ENCODE data around the gene HECTD4.

Gene HECTD4

DNA sequence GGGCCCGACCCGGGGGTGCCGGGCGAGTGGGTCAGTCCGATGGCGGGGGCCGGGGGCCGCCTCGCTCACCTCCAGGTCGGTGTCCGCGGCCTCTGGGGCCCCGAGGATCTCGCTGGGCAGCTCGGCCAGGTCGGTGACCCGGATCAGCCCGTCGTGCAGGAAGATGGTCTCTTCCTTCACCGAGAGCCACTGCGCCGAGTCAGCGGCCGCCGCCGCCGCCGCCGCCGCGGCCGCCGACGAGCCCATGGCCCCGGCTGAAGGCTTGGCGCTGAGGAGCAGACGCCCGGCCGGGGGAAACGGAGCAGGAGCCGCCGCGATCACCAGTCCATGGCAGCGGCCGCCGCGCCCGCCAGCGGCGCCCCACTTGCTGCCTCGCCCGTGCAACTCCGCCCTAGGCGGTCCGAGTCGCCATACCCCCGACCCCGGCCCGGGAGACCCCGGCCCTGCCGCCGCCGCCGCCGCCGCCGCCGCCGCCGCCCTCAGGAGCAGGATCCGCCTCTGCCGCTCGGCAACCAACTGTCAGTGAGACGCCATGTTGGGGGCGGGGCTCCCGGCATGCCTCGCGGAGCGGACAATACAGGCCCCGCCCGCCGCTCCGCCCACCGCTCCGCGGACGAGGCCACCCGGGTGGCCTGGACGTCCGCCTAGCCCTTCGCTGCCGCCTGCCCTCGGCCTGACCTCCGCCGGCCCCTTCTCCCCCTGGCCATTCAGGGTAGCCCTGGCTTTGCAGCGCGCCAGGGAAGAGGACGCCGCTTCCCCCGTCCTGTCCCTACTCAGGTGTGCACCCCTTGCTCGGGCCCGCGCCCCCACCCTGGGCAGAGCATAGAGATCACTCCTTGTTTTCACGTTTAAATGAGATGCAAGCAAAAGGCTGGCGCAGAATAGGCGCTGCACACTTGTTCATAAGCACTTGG is at the start of gene HECTD4:
Gene HECTD4, minus strand, starts transcription at position 549 of the 914 bp plus-strand sequence. Its CDS starts 303 bp downstream, at position 246.
- Histone ChIP-seq H3K4me3 (ENCODE audit: low read length) (peak within 1 kb of the TSS; percentile 62), H3K36me3 (ENCODE audit: control insufficient read depth, insufficient read depth, low read length) (no peaks in the 10 kb centered on the region), H3K27me3 (ENCODE audit: control insufficient read depth, insufficient read depth, low read length) (no peaks in the 10 kb centered on the region), H3K9ac (ENCODE audit: low read length) (peak within 1 kb of the TSS; percentile 85), H3K4me1 (ENCODE audit: control insufficient read depth, insufficient read depth, low read length) (peaks cover 6% of the 10 kb centered on the region), H3K9me3 (ENCODE audit: control insufficient read depth, low read length) (no peaks in the 10 kb centered on the region)

DNA sequence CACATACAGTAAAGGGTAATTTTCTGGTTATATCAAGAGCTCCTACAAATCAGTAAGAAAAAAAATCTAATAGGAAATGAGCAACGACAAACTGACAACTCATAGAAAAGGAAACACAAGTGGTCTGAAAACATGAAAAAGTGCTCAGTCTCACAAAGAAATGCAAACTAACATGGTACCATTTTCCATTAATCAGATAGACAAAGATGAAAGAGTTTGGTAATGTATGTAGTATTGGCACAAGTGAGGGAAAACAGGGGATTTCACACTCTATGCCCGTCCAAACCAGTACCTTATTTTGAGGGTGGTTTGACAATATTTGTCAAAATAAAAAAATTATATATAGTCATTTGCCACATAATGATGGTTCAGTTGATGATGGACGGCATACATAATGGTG is 49.7 kb upstream of the HECTD4 start:
- Histone ChIP-seq H3K4me3 (ENCODE audit: low read length) (no peak overlapping the region), H3K4me1 (ENCODE audit: control insufficient read depth, insufficient read depth, low read length) (no peaks in the 10 kb centered on the region), H3K9ac (ENCODE audit: low read length) (no peak overlapping the region), H3K36me3 (ENCODE audit: control insufficient read depth, insufficient read depth, low read length) (no peaks in the 10 kb centered on the region), H3K27me3 (ENCODE audit: control insufficient read depth, insufficient read depth, low read length) (no peaks in the 10 kb centered on the region), H3K9me3 (ENCODE audit: control insufficient read depth, low read length) (no peaks in the 10 kb centered on the region)

DNA sequence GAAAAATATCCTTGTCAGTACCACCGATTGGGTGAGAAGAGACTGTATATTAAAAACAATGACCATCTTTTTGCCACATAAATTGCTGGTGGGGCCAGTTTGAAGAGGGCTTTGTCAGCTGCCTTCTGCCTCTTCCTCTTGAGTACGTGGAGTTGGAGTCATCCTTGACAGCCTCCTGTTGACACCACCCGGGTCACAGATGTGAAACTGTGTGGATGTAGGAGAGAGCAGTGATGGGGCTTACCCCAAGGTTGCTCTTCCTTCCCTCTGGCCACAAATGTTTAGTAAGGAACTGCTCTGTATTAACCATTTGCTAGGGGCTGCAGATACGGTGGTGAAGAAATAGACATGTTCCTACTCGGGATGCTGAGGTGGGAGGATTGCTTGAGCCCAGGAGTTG is 48.7 kb upstream of the HECTD4 start:
- H3K9me3 ChIP-seq (ENCODE audit: control insufficient read depth, low read length): no peaks in the 10 kb centered on the region
- H3K36me3 ChIP-seq (ENCODE audit: control insufficient read depth, insufficient read depth, low read length): no peaks in the 10 kb centered on the region
- no peaks in the 10 kb centered on the region for H3K4me1 ChIP-seq (ENCODE audit: control insufficient read depth, insufficient read depth, low read length)
- H3K4me3 ChIP-seq (ENCODE audit: low read length): no peak overlapping the region
- no peaks in the 10 kb centered on the region for H3K27me3 ChIP-seq (ENCODE audit: control insufficient read depth, insufficient read depth, low read length)
- H3K9ac ChIP-seq (ENCODE audit: low read length): no peak overlapping the region

DNA sequence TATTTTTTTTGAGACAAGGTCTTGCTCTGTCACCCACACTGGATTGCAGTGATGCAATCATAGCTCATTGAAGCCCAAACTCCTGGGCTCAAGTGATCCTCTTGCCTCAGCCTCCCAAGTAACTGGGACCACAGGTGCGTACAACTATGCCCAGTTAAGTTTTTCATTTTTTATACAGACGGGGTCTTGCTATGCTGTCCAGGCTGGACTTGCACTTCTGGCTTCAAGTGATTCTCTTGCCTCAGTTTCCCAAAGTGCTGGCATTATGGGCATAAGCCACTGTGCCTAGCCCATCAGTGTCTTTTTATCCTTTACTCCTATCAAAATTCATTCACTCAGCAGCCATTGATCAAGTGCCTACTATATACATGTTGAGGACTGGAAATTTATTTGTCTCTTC is 45.5 kb upstream of the HECTD4 start:
- H3K27me3 ChIP-seq (ENCODE audit: control insufficient read depth, insufficient read depth, low read length): no peaks in the 10 kb centered on the region
- H3K4me3 ChIP-seq (ENCODE audit: low read length): no peak overlapping the region
- no peak overlapping the region for H3K9ac ChIP-seq (ENCODE audit: low read length)
- H3K36me3 ChIP-seq (ENCODE audit: control insufficient read depth, insufficient read depth, low read length): no peaks in the 10 kb centered on the region
- H3K4me1 ChIP-seq (ENCODE audit: control insufficient read depth, insufficient read depth, low read length): no peaks in the 10 kb centered on the region
- H3K9me3 ChIP-seq (ENCODE audit: control insufficient read depth, low read length): no peaks in the 10 kb centered on the region

DNA sequence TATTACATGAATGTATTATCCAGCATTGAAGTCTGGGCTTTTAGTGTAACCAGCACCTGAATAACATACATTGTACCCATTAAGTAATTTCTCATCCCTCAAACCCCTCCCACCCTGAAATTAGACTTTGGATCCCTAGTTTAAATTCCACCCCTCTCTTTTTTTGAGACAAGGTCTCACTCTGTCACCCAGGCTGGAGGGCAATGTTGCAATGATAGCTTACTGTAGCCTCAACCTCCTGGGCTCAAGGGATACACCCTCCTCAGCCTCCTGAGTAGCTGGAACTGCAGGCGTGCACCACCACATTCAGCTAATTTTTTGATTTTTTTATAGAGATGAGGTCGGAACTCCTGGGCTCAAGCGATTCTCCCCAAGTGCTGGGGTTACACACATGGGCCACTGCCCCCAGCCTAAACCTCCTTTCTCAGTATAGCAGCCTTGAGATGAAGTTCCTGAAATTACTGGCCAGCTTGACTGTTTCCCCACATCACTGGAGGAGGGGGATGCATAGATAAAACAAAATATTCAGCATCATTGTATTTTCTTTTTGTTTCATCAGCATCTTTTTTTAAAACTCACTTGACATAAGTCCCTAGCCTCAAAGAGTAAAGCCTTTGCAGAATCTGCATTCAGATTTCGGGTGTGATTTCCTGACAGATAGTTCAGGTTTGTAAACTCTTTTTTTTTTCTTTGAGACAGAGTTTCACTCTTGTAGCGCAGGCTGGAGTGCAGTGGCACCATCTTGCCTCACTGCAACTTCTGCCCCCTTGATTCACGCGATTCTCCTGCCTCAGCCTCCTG is 43.6 kb upstream of the HECTD4 start:
- H3K27me3 ChIP-seq (ENCODE audit: control insufficient read depth, insufficient read depth, low read length): no peaks in the 10 kb centered on the region
- H3K4me1 ChIP-seq (ENCODE audit: control insufficient read depth, insufficient read depth, low read length): no peaks in the 10 kb centered on the region
- no peak overlapping the region for H3K4me3 ChIP-seq (ENCODE audit: low read length)
- H3K36me3 ChIP-seq (ENCODE audit: control insufficient read depth, insufficient read depth, low read length): no peaks in the 10 kb centered on the region
- H3K9me3 ChIP-seq (ENCODE audit: control insufficient read depth, low read length): no peaks in the 10 kb centered on the region
- H3K9ac ChIP-seq (ENCODE audit: low read length): no peak overlapping the region

- H3K9ac ChIP-seq (ENCODE audit: low read length): no peak overlapping the region
- H3K4me1 ChIP-seq (ENCODE audit: control insufficient read depth, insufficient read depth, low read length): peaks cover 10% of the 10 kb centered on the region
- no peak overlapping the region for H3K4me3 ChIP-seq (ENCODE audit: low read length)
- H3K9me3 ChIP-seq (ENCODE audit: control insufficient read depth, low read length): no peaks in the 10 kb centered on the region
- no peaks in the 10 kb centered on the region for H3K36me3 ChIP-seq (ENCODE audit: control insufficient read depth, insufficient read depth, low read length)
- no peaks in the 10 kb centered on the region for H3K27me3 ChIP-seq (ENCODE audit: control insufficient read depth, insufficient read depth, low read length)
Observed at GRCh38 chr12:112424126-112424525, 41.9 kb upstream of the HECTD4 start.

GRCh38 chr12:112422531-112422930 is 40.3 kb upstream of the HECTD4 start:
- Histone ChIP-seq H3K9ac (ENCODE audit: low read length) (no peak overlapping the region), H3K4me1 (ENCODE audit: control insufficient read depth, insufficient read depth, low read length) (peaks cover 10% of the 10 kb centered on the region), H3K4me3 (ENCODE audit: low read length) (no peak overlapping the region)

DNA sequence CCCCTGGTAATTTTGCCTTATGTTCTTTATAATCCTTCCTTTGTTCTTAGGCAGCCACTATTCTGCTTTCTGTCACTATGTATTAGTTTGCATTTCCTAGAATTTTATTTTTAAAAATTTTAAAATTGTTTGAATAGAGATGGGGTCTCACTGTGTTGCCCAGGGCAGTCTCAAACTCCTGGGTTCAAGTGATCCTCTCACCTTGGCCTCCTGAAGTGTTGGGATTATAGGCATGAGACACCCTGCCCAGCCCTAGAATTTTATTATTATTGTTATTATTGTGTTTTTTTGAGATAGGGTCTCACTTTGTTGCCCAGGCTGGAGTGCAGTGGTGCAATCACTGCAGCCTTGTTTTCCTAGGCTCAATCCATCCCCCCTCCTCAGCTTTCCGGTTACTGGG is 39.1 kb upstream of the HECTD4 start:
- Histone ChIP-seq H3K4me1 (ENCODE audit: control insufficient read depth, insufficient read depth, low read length) (peaks cover 10% of the 10 kb centered on the region), H3K4me3 (ENCODE audit: low read length) (no peak overlapping the region)

More at GRCh38 chr12:112422531-112422930, 40.3 kb upstream of the HECTD4 start:
- Histone ChIP-seq H3K9me3 (ENCODE audit: control insufficient read depth, low read length) (no peaks in the 10 kb centered on the region), H3K27me3 (ENCODE audit: control insufficient read depth, insufficient read depth, low read length) (no peaks in the 10 kb centered on the region), H3K36me3 (ENCODE audit: control insufficient read depth, insufficient read depth, low read length) (no peaks in the 10 kb centered on the region)

GRCh38 chr12:112420740-112421139 is 38.5 kb upstream of the HECTD4 start:
- H3K4me1 ChIP-seq (ENCODE audit: control insufficient read depth, insufficient read depth, low read length): peaks cover 10% of the 10 kb centered on the region
- H3K36me3 ChIP-seq (ENCODE audit: control insufficient read depth, insufficient read depth, low read length): no peaks in the 10 kb centered on the region
- H3K9ac ChIP-seq (ENCODE audit: low read length): no peak overlapping the region
- H3K4me3 ChIP-seq (ENCODE audit: low read length): no peak overlapping the region
- H3K9me3 ChIP-seq (ENCODE audit: control insufficient read depth, low read length): no peaks in the 10 kb centered on the region
- H3K27me3 ChIP-seq (ENCODE audit: control insufficient read depth, insufficient read depth, low read length): no peaks in the 10 kb centered on the region

More for the DNA sequence above, 39.1 kb upstream of the HECTD4 start:
- no peaks in the 10 kb centered on the region for H3K36me3 ChIP-seq (ENCODE audit: control insufficient read depth, insufficient read depth, low read length)
- H3K9ac ChIP-seq (ENCODE audit: low read length): no peak overlapping the region
- H3K9me3 ChIP-seq (ENCODE audit: control insufficient read depth, low read length): no peaks in the 10 kb centered on the region
- H3K27me3 ChIP-seq (ENCODE audit: control insufficient read depth, insufficient read depth, low read length): no peaks in the 10 kb centered on the region

GRCh38 chr12:112419297-112420133 is 37.3 kb upstream of the HECTD4 start:
- H3K9me3 ChIP-seq (ENCODE audit: control insufficient read depth, low read length): no peaks in the 10 kb centered on the region
- H3K4me1 ChIP-seq (ENCODE audit: control insufficient read depth, insufficient read depth, low read length): peaks cover 15% of the 10 kb centered on the region
- H3K27me3 ChIP-seq (ENCODE audit: control insufficient read depth, insufficient read depth, low read length): no peaks in the 10 kb centered on the region
- no peaks in the 10 kb centered on the region for H3K36me3 ChIP-seq (ENCODE audit: control insufficient read depth, insufficient read depth, low read length)
- H3K4me3 ChIP-seq (ENCODE audit: low read length): peak overlapping the region; percentile 81
- H3K9ac ChIP-seq (ENCODE audit: low read length): peak overlapping the region; percentile 97

DNA sequence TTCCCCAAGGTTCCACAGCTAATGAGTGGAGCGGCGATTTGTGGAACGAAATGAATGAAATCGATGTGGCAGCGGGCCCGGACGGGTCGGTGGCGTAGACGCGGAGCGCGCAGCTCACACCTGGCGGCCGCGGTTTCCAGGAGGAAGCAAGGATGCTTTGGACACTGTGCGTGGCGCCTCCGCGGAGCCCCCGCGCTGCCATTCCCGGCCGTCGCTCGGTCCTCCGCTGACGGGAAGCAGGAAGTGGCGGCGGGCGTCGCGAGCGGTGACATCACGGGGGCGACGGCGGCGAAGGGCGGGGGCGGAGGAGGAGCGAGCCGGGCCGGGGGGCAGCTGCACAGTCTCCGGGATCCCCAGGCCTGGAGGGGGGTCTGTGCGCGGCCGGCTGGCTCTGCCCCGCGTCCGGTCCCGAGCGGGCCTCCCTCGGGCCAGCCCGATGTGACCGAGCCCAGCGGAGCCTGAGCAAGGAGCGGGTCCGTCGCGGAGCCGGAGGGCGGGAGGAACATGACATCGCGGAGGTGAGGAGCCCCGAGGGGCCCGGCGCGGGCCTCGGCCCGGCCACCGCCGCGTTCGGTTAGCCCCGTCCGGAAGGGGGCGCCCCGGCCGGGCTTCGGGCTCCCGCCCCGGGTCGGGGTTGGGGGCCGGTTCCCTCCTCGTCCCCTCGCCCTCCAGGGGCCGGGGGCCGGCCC is 36.5 kb upstream of the HECTD4 start, which contains the start of gene PTPN11:
Gene PTPN11, plus strand, starts transcription at position 340 of the 689 bp plus-strand sequence. Its CDS starts 165 bp downstream, at position 505.
- H3K9me3 ChIP-seq (ENCODE audit: control insufficient read depth, low read length): no peaks in the 10 kb centered on the region
- peak within 1 kb of the TSS; percentile 97 for H3K9ac ChIP-seq (ENCODE audit: low read length)
- no peaks in the 10 kb centered on the region for H3K27me3 ChIP-seq (ENCODE audit: control insufficient read depth, insufficient read depth, low read length)
- H3K36me3 ChIP-seq (ENCODE audit: control insufficient read depth, insufficient read depth, low read length): no peaks in the 10 kb centered on the region
- H3K4me1 ChIP-seq (ENCODE audit: control insufficient read depth, insufficient read depth, low read length): peaks cover 18% of the 10 kb centered on the region
- peak within 1 kb of the TSS; percentile 81 for H3K4me3 ChIP-seq (ENCODE audit: low read length)
